ENCODE measurements around the gene TMSB15C. TPM values are rescaled to one million over a fixed set of nuclear protein-coding genes. Genes with fewer than 3 reads are reported as not detected.
"Not testable (repeated sequence)": the region's sequence is repeated elsewhere in the genome, so short reads cannot be mapped to it uniquely, and the experiment has no call there.

TMSB15C gene
- polyA plus RNA-seq, 3 donors, result 0.15 to 1.0 (median 0.22) TPM

GRCh38 chrX:104062636-104063035 is 13.4 kb downstream of the TMSB15C start:
- 95 to 100% (median 96%) methylated on average over 4 to 9 of the region's 18 CpGs for WGBS, 3 donors
- not testable (repeated sequence) for H3K27ac ChIP-seq (ENCODE audit: low read depth, low read length)

DNA sequence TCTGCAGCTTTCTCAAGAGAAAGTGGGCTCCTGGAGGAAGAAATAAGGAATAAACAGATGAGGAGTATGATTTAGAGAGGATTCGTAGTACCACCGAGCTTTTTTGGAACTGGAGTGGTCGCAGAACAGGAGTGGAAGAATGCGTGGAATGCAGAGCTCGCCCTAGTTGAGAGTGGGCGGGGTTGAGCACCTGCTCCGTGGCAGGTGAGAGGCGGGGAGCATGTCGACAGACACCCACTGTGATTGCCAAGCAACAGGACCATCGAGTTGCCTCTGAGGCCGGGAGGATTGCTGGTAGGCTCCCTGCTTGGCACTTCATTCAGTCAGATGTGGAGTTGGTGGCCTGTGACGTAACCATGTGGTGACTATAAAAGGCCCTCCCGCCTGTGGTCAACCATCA is 21.1 kb downstream of the TMSB15C start:
- no CpG with 5 or more reads among the region's 13 CpGs for WGBS, 3 donors

GRCh38 chrX:104047171-104047570 is 28.9 kb downstream of the TMSB15C start:
- 83 to 94% (median 93%) methylated on average over 12 to 13 of the region's 13 CpGs for WGBS, 3 donors
- H3K27ac ChIP-seq (ENCODE audit: low read depth, low read length), result no peak overlapping the region

More for the DNA sequence above, 21.1 kb downstream of the TMSB15C start:
- not testable (repeated sequence) for H3K27ac ChIP-seq (ENCODE audit: low read depth, low read length)

- 72 to 90% (median 75%) methylated on average over 5 of the region's 5 CpGs for WGBS, 3 donors
Measured at GRCh38 chrX:104045642-104046041, 30.4 kb downstream of the TMSB15C start.

DNA sequence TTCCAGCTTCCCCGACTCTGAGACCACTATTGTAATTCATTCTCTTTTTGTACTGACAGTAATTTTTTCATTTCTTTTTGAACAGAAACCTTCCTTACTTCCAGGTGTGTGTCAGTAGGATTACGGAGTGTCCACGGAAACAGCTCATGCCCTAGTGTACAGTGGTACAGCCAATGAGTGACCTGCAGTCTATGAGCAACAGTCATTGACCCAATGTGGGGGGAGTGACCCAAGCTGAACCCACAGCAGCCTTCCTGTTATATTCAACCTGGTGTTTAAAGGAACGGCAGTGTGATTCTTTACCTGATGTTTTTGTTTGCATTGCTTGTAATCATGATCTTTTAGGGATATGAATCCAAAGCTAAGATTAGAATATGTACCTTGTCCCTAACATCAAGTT is 35.0 kb downstream of the TMSB15C start:
- 34 to 88% (median 86%) methylated on average over 4 of the region's 4 CpGs for WGBS, 3 donors
- no peak overlapping the region for H3K27ac ChIP-seq (ENCODE audit: low read depth, low read length)

More at GRCh38 chrX:104045642-104046041, 30.4 kb downstream of the TMSB15C start:
- no peak overlapping the region for H3K27ac ChIP-seq (ENCODE audit: low read depth, low read length)

GRCh38 chrX:104039689-104040505 is 36.1 kb downstream of the TMSB15C start, which contains the start of gene H2BW2:
TSS of gene H2BW2 (plus strand) at chrX:104039956. CDS start at chrX:104039995, 39 bp downstream.
- no peak within 1 kb of the TSS for H3K27ac ChIP-seq (ENCODE audit: low read depth, low read length)
- WGBS, 3 donors, result 91 to 96% (median 95%) methylated on average over 25 to 39 of the region's 39 CpGs

Other genes with a start within 250 kb of the TMSB15C start
- gene RAB9B, start 244.0 kb downstream of the TMSB15C start, polyA plus RNA-seq, result under 1 TPM; 0.28 to 0.45 (median 0.40) TPM
- gene TMSB15B, start 113.6 kb downstream of the TMSB15C start, polyA plus RNA-seq, result 1 to 10 TPM in 2 of 3 donors, under 1 TPM in 1; 0.95 to 3.4 (median 1.3) TPM
- not detected for gene H2BW1, start 62.5 kb downstream of the TMSB15C start, polyA plus RNA-seq
- not detected for gene H2BW2, start 36.3 kb downstream of the TMSB15C start, polyA plus RNA-seq
- under 1 TPM; 0.36 to 0.52 (median 0.45) TPM for gene ZCCHC18, start 36.3 kb upstream of the TMSB15C start, polyA plus RNA-seq
- gene SLC25A53, start 80.8 kb upstream of the TMSB15C start, polyA plus RNA-seq, result 10 to 100 TPM in 1 of 3 donors, 1 to 10 TPM in 2; 3.0 to 11.9 (median 6.8) TPM
- gene FAM199X, start 90.2 kb upstream of the TMSB15C start, polyA plus RNA-seq, result 10 to 100 TPM in 1 of 3 donors, 1 to 10 TPM in 2; 6.4 to 11.5 (median 8.3) TPM
- not detected for gene ESX1, start 178.7 kb upstream of the TMSB15C start, polyA plus RNA-seq

Measured in adipose tissue (tissue), 3 donors.